Peyer's patch (tissue), 4 donors: ENCODE results near the gene FDX2. TPM values are rescaled to one million over a fixed set of nuclear protein-coding genes. Genes with fewer than 3 reads are reported as not detected.

Experiments
- DNase-seq, 3 donors: peaks; one replicate each; pipeline ENCODE4 v3.0.0-alpha.2; 2017 to 2019
- H3K27ac ChIP-seq, 4 donors: fragments of 200-600 bp; sonication (generic); one replicate each; pipeline ENCODE4 v1.5.1; 2016 to 2019
- H3K27me3 ChIP-seq, 2 donors: fragments of 200-600 bp; sonication (generic); one replicate each; pipeline ENCODE4 v1.5.1; 2019
- H3K36me3 ChIP-seq, 3 donors: fragments of 200-600 bp; sonication (generic); one replicate each; pipeline ENCODE4 v1.5.1; 2016 to 2019
- H3K4me1 ChIP-seq, 4 donors: fragments of 200-600 bp; sonication (generic); one replicate each; pipeline ENCODE4 v1.5.1; 2016 to 2019
- H3K4me3 ChIP-seq, 4 donors: fragments of 200-600 bp; sonication (generic); 1 replicate in 3 of 4; 2 replicates in 1 of 4; pipeline ENCODE4 v1.5.1; 2016 to 2019; ENCODE audit warnings: mild to moderate bottlenecking in 1 of 4
- H3K9me3 ChIP-seq, 4 donors: fragments of 200-600 bp; sonication (generic); one replicate each; pipeline ENCODE4 v1.5.1; 2016 to 2019; ENCODE audit warnings: mild to moderate bottlenecking in 1 of 4
- POLR2A ChIP-seq, 2 donors: fragments of 450-650 bp; IDR thresholded peaks; one replicate each; pipeline ENCODE4 v1.5.1; 2017; ENCODE audit warnings: antibody characterized with exemption in 2 of 2, mild to moderate bottlenecking in 2 of 2, moderate library complexity in 2 of 2
- total RNA-seq, 4 donors: library from RNA; depleted of rRNA; stranded (reverse); fragments of >200 nt; gene quantifications; one replicate each; pipeline ENCODE4 v1.1.0, GENCODE V29; 2016
- TF ChIP-seq, protein P1 (sequence below), 6 experiments: fragments of 450-650 bp in 4 of 6; fragments of 200-600 bp in 2 of 6; sonication (generic) in 1 of 6; IDR thresholded peaks; one replicate each; pipeline ENCODE4 v1.5.1; 2017 to 2019; ENCODE audit warnings: antibody characterized with exemption in 6 of 6, mild to moderate bottlenecking in 3 of 6, moderate library complexity in 1 of 6

Gene FDX2
- total RNA-seq, 4 donors from 2014 or later: 8.3 to 22.2 (median 12.5) TPM

DNA sequence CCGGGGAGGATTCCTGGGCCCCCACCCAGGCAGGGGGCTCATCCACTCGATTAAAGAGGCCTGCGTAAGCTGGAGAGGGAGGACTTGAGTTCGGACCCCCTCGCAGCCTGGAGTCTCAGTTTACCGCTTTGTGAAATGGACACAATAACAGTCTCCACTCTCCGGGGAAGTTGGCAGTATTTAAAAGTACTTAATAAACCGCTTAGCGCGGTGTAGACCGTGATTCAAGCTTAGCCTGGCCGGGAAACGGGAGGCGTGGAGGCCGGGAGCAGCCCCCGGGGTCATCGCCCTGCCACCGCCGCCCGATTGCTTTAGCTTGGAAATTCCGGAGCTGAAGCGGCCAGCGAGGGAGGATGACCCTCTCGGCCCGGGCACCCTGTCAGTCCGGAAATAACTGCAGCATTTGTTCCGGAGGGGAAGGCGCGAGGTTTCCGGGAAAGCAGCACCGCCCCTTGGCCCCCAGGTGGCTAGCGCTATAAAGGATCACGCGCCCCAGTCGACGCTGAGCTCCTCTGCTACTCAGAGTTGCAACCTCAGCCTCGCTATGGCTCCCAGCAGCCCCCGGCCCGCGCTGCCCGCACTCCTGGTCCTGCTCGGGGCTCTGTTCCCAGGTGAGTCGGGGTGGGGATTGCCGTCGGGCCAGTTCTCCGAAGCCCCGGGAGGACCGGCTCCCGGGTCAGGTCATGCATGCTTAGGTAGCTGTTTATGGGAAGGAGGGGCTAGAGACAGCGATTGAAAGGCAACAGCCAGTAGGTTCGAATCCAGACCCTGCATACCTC, 45.0 kb downstream of the FDX2 start, which contains the start of gene ICAM1:
Gene ICAM1 (plus strand): TSS at position 505 of the 779 bp plus-strand sequence. CDS start 40 bp downstream, at position 545.
- peaks cover 0 to 15% (median 3%) of the 10 kb centered on the region in 4 donors for H3K4me1 ChIP-seq

DNA sequence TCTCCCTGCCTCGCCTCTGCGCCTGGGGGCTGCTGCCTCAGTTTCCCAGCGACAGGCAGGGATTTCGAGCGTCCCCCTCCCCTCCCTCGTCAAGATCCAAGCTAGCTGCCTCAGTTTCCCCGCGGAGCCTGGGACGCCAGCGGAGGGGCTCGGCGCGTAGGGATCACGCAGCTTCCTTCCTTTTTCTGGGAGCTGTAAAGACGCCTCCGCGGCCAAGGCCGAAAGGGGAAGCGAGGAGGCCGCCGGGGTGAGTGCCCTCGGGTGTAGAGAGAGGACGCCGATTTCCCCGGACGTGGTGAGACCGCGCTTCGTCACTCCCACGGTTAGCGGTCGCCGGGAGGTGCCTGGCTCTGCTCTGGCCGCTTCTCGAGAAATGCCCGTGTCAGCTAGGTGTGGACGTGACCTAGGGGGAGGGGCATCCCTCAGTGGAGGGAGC, 45.6 kb downstream of the FDX2 start:
- TF ChIP-seq, protein P1, sequence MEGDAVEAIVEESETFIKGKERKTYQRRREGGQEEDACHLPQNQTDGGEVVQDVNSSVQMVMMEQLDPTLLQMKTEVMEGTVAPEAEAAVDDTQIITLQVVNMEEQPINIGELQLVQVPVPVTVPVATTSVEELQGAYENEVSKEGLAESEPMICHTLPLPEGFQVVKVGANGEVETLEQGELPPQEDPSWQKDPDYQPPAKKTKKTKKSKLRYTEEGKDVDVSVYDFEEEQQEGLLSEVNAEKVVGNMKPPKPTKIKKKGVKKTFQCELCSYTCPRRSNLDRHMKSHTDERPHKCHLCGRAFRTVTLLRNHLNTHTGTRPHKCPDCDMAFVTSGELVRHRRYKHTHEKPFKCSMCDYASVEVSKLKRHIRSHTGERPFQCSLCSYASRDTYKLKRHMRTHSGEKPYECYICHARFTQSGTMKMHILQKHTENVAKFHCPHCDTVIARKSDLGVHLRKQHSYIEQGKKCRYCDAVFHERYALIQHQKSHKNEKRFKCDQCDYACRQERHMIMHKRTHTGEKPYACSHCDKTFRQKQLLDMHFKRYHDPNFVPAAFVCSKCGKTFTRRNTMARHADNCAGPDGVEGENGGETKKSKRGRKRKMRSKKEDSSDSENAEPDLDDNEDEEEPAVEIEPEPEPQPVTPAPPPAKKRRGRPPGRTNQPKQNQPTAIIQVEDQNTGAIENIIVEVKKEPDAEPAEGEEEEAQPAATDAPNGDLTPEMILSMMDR (IDR thresholded peaks at IDR 0.05): no peak
- TF ChIP-seq POLR2A (IDR thresholded peaks at IDR 0.05): no peak
- peak overlapping the region; percentile 39 to 56 (median 54) for H3K4me3 ChIP-seq

More for the DNA sequence above, 45.0 kb downstream of the FDX2 start, which contains the start of gene ICAM1:
- TF ChIP-seq, protein P1 (IDR thresholded peaks at IDR 0.05): peak in 5 of 6 experiments; percentile 18 to 35 (median 28)
- TF ChIP-seq POLR2A (IDR thresholded peaks at IDR 0.05): peak; percentile 42 to 62
- no peaks in the 10 kb centered on the region for H3K27me3 ChIP-seq
- H3K9me3 ChIP-seq: no peaks in the 10 kb centered on the region
- DNase-seq: peak; percentile 75 to 94 (median 86)
- peak within 1 kb of the TSS; percentile 39 to 56 (median 54) for H3K4me3 ChIP-seq
- peak within 1 kb of the TSS; percentile 82 to 95 (median 88) for H3K27ac ChIP-seq
- no peaks in the 10 kb centered on the region for H3K36me3 ChIP-seq

DNA sequence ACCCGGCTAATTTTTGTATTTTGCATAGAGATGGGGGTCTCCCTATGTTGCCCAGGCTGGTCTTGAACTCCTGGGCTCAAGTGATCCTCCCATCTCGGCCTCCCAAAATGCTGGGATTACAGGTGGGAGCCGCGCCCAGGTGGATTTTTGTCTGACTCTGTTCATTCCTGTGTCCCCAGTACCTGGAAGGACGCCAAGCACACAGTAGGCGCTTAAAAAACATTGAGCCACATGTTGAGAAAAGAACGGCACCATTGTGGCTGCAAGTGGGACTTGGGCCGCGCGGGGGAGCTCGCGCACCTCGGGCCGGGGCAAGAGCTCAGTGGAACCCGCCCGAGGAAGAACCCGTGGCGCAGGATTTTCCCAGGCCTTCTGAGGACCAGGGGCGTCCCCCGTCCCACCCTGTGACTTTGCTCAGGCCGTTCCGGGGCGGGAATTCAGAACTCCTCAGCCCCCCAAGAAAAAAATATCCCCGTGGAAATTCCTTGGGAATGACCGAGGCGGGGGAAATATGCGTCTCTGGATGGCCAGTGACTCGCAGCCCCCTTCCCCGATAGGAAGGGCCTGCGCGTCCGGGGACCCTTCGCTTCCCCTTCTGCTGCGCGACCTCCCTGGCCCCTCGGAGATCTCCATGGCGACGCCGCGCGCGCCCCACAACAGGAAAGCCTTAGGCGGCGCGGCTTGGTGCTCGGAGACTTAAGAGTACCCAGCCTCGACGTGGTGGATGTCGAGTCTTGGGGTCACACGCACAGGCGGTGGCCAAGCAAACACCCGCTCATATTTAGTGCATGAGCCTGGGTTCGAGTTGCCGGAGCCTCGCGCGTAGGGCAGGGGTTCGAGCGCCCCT, 46.3 kb downstream of the FDX2 start:
- no peak for TF ChIP-seq POLR2A (IDR thresholded peaks at IDR 0.05)
- TF ChIP-seq, protein P1 (IDR thresholded peaks at IDR 0.05): peak; percentile 95 to 98 (median 97)
- DNase-seq: peak; percentile 87 to 95 (median 88)
- H3K4me3 ChIP-seq: peak overlapping the region; percentile 39 to 56 (median 54)
- H3K9me3 ChIP-seq: no peaks in the 10 kb centered on the region
- no peaks in the 10 kb centered on the region for H3K27me3 ChIP-seq
- no peaks in the 10 kb centered on the region for H3K36me3 ChIP-seq
- peak overlapping the region; percentile 82 to 95 (median 88) for H3K27ac ChIP-seq
- H3K4me1 ChIP-seq: peaks cover 0 to 15% (median 3%) of the 10 kb centered on the region in 4 donors

More for the DNA sequence above, 45.6 kb downstream of the FDX2 start:
- H3K9me3 ChIP-seq: no peaks in the 10 kb centered on the region
- DNase-seq: peak; percentile 67 to 94 (median 91)
- peaks cover 0 to 15% (median 3%) of the 10 kb centered on the region in 4 donors for H3K4me1 ChIP-seq
- H3K36me3 ChIP-seq: no peaks in the 10 kb centered on the region
- no peaks in the 10 kb centered on the region for H3K27me3 ChIP-seq
- peak overlapping the region; percentile 82 to 95 (median 88) for H3K27ac ChIP-seq

DNA sequence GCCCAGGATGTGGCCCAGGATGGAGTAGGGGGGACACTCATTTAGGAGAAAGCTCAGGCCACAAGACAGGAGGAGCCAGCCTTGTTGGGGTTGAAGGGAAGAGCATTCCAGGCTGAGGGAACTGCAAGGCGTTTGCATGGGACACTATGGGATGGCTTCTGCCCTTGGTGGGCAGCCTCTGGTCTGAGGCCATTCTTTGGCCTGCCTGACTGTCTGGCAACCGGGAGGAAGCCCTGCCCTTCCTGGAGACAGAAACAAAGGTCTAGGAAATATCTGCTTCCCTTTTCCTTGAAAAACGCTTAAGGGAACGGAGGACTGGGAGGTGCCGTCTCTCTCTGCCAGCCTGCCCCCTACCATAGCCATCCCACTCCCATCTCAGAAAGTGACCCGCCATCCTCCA, 47.7 kb downstream of the FDX2 start:
- no peak for TF ChIP-seq POLR2A (IDR thresholded peaks at IDR 0.05)
- TF ChIP-seq, protein P1 (IDR thresholded peaks at IDR 0.05): no peak
- DNase-seq: no peak
- H3K27ac ChIP-seq: peak overlapping the region in 2 of 4 donors; percentile 30 to 57
- H3K9me3 ChIP-seq: no peaks in the 10 kb centered on the region
- H3K27me3 ChIP-seq: no peaks in the 10 kb centered on the region
- no peaks in the 10 kb centered on the region for H3K36me3 ChIP-seq
- H3K4me3 ChIP-seq: no peak overlapping the region
- peaks cover 0 to 15% (median 3%) of the 10 kb centered on the region in 4 donors for H3K4me1 ChIP-seq

DNA sequence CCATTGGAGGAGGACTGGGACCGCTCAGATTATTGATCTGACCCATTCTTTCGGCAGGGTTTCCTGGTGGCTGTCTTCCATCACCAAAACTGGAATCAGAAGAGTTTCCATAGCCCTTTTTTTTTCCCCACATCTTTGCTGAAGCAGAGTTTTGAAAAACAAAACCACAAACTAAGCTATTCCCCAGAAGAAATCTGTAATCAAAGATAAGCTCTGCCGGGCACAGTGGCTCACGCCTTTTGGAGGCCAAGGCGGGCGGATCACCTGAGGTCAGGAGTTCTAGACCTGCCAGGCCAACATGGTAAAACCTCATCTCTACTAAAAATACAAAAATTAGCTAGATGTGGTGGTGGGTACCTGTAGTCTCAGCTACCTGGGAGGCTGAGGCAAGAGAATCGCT, 49.1 kb downstream of the FDX2 start:
- Histone ChIP-seq H3K27ac (no peak overlapping the region), H3K36me3 (no peaks in the 10 kb centered on the region), H3K27me3 (no peaks in the 10 kb centered on the region), H3K4me1 (peaks cover 0 to 15% (median 3%) of the 10 kb centered on the region in 4 donors), H3K4me3 (no peak overlapping the region), H3K9me3 (no peaks in the 10 kb centered on the region)
- no peak for TF ChIP-seq POLR2A (IDR thresholded peaks at IDR 0.05)
- TF ChIP-seq, protein P1 (IDR thresholded peaks at IDR 0.05): no peak
- no peak for DNase-seq
